ENCODE measurements around the gene ERO1A.

ERO1A gene

GRCh38 chr14:52619687-52620086 lies 75.7 kb downstream of the ERO1A start:
- TF ChIP-seq, protein P1, sequence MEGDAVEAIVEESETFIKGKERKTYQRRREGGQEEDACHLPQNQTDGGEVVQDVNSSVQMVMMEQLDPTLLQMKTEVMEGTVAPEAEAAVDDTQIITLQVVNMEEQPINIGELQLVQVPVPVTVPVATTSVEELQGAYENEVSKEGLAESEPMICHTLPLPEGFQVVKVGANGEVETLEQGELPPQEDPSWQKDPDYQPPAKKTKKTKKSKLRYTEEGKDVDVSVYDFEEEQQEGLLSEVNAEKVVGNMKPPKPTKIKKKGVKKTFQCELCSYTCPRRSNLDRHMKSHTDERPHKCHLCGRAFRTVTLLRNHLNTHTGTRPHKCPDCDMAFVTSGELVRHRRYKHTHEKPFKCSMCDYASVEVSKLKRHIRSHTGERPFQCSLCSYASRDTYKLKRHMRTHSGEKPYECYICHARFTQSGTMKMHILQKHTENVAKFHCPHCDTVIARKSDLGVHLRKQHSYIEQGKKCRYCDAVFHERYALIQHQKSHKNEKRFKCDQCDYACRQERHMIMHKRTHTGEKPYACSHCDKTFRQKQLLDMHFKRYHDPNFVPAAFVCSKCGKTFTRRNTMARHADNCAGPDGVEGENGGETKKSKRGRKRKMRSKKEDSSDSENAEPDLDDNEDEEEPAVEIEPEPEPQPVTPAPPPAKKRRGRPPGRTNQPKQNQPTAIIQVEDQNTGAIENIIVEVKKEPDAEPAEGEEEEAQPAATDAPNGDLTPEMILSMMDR (IDR thresholded peaks at IDR 0.05; ENCODE audit: borderline replicate concordance, control extremely low read depth, extremely low read depth, insufficient read depth, missing control alignments), result no peak
- in situ Hi-C loops (cut with MboI; ENCODE audit: low sequenced_read_pairs, unreplicated experiment), result no loop called here
- DNase-seq (ENCODE audit: low spot score), result no peak

DNA sequence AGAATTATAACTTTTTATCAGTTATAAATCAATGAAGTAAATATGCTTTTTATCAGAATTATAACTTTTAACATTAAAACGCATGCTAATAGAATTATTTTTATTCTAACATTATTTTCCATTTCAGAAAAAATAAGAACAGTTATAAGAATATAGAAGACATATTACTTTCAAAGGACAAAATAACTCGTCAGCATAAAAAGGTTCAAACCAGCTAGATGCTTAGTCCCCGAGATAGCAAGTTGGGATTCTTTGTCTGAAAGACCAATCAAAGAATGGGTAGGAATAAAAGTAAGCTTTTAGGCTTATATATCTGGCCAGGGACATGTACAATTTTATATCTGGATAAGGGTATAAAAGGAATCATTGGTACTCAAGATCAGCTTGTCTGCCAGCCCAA lies 76.8 kb downstream of the ERO1A start:
- TF ChIP-seq, protein P1 (IDR thresholded peaks at IDR 0.05; ENCODE audit: borderline replicate concordance, control extremely low read depth, extremely low read depth, insufficient read depth, missing control alignments), result no peak
- DNase-seq (ENCODE audit: low spot score), result no peak
- in situ Hi-C loops (cut with MboI; ENCODE audit: low sequenced_read_pairs, unreplicated experiment), result no loop called here

DNA sequence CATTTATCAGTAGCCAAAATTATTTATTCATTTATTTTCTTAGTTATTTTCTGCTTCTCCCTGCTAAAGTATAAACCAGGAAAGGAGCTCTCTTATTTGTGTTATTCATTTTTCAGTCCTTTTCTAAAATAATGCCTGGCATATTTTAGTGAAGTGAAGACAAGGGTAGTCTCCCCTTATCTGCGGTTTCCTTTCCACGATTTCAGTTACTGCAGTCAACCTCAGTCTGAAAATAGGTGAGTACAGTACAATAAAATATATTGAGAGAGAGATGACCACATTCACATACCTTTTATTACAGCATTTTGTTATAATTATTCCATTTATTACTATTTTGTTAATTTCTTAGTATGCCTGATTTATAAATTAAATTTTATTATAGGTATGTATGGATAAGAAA lies 85.2 kb downstream of the ERO1A start:
- in situ Hi-C loops (cut with MboI; ENCODE audit: low sequenced_read_pairs, unreplicated experiment), result no loop called here
- DNase-seq (ENCODE audit: low spot score), result no peak
- TF ChIP-seq, protein P1 (IDR thresholded peaks at IDR 0.05; ENCODE audit: borderline replicate concordance, control extremely low read depth, extremely low read depth, insufficient read depth, missing control alignments), result no peak

- DNase-seq (ENCODE audit: low spot score), result no peak
- TF ChIP-seq, protein P1 (IDR thresholded peaks at IDR 0.05; ENCODE audit: borderline replicate concordance, control extremely low read depth, extremely low read depth, insufficient read depth, missing control alignments), result no peak
- in situ Hi-C loops (cut with MboI; ENCODE audit: low sequenced_read_pairs, unreplicated experiment), result no loop called here
These were observed 85.8 kb downstream of the ERO1A start for GRCh38 chr14:52609445-52610044.

GRCh38 chr14:52607061-52607460 lies 88.3 kb downstream of the ERO1A start:
- no peak for DNase-seq (ENCODE audit: low spot score)
- TF ChIP-seq, protein P1 (IDR thresholded peaks at IDR 0.05; ENCODE audit: borderline replicate concordance, control extremely low read depth, extremely low read depth, insufficient read depth, missing control alignments), result no peak
- in situ Hi-C loops (cut with MboI; ENCODE audit: low sequenced_read_pairs, unreplicated experiment), result no loop called here

GRCh38 chr14:52602131-52602530 lies 93.2 kb downstream of the ERO1A start:
- TF ChIP-seq, protein P1 (IDR thresholded peaks at IDR 0.05; ENCODE audit: borderline replicate concordance, control extremely low read depth, extremely low read depth, insufficient read depth, missing control alignments), result no peak
- DNase-seq (ENCODE audit: low spot score), result no peak
- in situ Hi-C loops (cut with MboI; ENCODE audit: low sequenced_read_pairs, unreplicated experiment), result no loop called here

All from GM13976 (cell line).